Heart left ventricle (tissue), 13 donors: ENCODE measurements around the gene DDX46.

ENCODE experiments used
- POLR2A ChIP-seq, 2 donors: fragments of 450-650 bp; IDR thresholded peaks; one replicate each; pipeline ENCODE4 v1.6.1; 2017; ENCODE audit warnings: antibody characterized with exemption in 2 of 2, mild to moderate bottlenecking in 2 of 2, moderate library complexity in 2 of 2
- TF ChIP-seq, protein P1 (sequence below), 12 donors: fragments of 200-600 bp; sonication (generic) in 4 of 12; IDR thresholded peaks; one replicate each; pipeline versions ENCODE4 v1.5.0 to v1.8.0; 2018 to 2022; ENCODE audit warnings: antibody characterized with exemption in 12 of 12, mild to moderate bottlenecking in 5 of 12
- donor health status: ischemic (EF 13 %, LVEDD 7.1; RV severe dilation, severe dysfunction).
- donor health status: DM: no; HTN: yes; CAD: no.
- donor health status: DM: no; HTN: no; CAD: no.
- donor health status: ischemic (EF 25% LVEDD 6.9; RV normal size, moderate dysfunction).
- donor health status: ischemic (EF 25% LVEDD 5.7; RV mildly dilated, moderate dysfunction).
- donor health status: ischemic (EF 35%, LVEDD 5.7; RV mildly dilated, moderate dysfunction).
- donor health status: nonischemic (EF 11% LVEDD 7.7; RV severe dilation, severe dysfunction).
- donor health status: DM: yes; HTN: yes; CAD: no.
- donor health status: PGD.
- donor health status: ischemic (EF 29% LVEDD 5.4; RV normal size, mild dysfunction).
- donor health status: nonischemic (EF 23%, LVEDD 6.1; RV moderate dilation, normal function).

DNA sequence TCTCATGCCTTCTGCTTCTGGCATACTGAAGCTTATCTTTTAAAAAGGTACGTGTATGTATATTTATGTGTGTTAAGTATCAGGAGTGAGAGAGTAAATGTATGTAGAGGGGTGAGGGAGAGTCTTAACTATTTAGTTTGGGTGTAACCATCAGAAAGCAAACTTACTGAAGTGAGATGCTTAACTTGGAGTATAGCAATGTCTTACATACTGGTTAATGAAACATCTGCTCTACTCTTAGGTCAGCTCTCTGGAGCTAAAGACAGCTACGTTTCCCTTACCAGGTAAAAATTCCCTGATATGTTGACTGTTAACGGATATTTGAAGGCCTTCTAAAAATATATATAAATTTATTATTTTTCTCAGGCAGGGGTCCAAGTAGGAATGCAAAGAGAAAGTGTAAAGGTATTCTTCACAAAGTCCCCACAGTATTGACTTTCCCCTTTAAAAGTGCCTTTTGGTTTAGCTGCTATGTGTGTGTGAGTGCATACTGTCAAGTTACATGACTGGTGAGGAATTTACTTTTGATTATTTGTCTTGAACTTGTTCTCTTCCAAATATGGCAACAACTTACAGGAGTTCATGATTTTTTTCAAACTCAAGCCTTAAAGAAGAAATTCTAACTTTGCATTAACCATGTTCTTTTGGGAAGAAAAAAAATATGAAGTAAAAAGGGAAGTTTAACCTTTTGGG, 74.9 kb downstream of the DDX46 start:
- no peak for TF ChIP-seq POLR2A (IDR thresholded peaks at IDR 0.05)
- TF ChIP-seq, protein P1, sequence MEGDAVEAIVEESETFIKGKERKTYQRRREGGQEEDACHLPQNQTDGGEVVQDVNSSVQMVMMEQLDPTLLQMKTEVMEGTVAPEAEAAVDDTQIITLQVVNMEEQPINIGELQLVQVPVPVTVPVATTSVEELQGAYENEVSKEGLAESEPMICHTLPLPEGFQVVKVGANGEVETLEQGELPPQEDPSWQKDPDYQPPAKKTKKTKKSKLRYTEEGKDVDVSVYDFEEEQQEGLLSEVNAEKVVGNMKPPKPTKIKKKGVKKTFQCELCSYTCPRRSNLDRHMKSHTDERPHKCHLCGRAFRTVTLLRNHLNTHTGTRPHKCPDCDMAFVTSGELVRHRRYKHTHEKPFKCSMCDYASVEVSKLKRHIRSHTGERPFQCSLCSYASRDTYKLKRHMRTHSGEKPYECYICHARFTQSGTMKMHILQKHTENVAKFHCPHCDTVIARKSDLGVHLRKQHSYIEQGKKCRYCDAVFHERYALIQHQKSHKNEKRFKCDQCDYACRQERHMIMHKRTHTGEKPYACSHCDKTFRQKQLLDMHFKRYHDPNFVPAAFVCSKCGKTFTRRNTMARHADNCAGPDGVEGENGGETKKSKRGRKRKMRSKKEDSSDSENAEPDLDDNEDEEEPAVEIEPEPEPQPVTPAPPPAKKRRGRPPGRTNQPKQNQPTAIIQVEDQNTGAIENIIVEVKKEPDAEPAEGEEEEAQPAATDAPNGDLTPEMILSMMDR (IDR thresholded peaks at IDR 0.05): no peak
